ENCODE data around the gene ARHGEF3. TPM values are rescaled to one million over a fixed set of nuclear protein-coding genes. Genes with fewer than 3 reads are reported as not detected.
A peak's percentile ranks its signal among the peaks of the same experiment; 100 is the strongest.

Gene ARHGEF3
- total RNA-seq, 1 experiment from 2014 or later = 7.9 TPM

GRCh38 chr3:56748663-56749231 is 53.0 kb downstream of the ARHGEF3 start (continued):
- TF ChIP-seq STAT6 (CRISPR knock-in tag; conservative IDR thresholded peaks at IDR 0.05; ENCODE audit: low read depth) = no peak

GRCh38 chr3:56747150-56747549 is 54.6 kb downstream of the ARHGEF3 start:
- ATAC-seq (peak; percentile 55), DNase-seq (ENCODE audit: low spot score) (no peak)
- Mint-ChIP-seq H3K27ac (no peak overlapping the region), H3K36me3 (no peaks in the 10 kb centered on the region), H3K27me3 (ENCODE audit: low read depth) (no peaks in the 10 kb centered on the region), H3K4me3 (no peak overlapping the region), H3K9me3 (no peaks in the 10 kb centered on the region), H3K4me1 (no peaks in the 10 kb centered on the region)
- TF ChIP-seq CREB1 (CRISPR knock-in tag; IDR thresholded peaks at IDR 0.05) = no peak
- TF ChIP-seq FOXP4 (CRISPR knock-in tag; IDR thresholded peaks at IDR 0.05) = no peak
- CTCF ChIA-PET = interaction anchor here (0.8 kb wide), 1 partner anchor 52 kb away, joined by 3 read pairs; no protein-coding TSS in a partner anchor
- POLR2A ChIA-PET = no interaction called here

GRCh38 chr3:56744016-56744415 is 57.7 kb downstream of the ARHGEF3 start:
- CTCF ChIA-PET = interaction anchor here (0.7 kb wide), 1 partner anchor 210 kb away, joined by 4 read pairs; no protein-coding TSS in a partner anchor
- Mint-ChIP-seq H3K27ac (peak overlapping the region; percentile 36; the same call in 1 of the 2 replicates), H3K4me1 (no peaks in the 10 kb centered on the region), H3K9me3 (no peaks in the 10 kb centered on the region), H3K4me3 (no peak overlapping the region), H3K36me3 (no peaks in the 10 kb centered on the region), H3K27me3 (ENCODE audit: low read depth) (no peaks in the 10 kb centered on the region)
- POLR2A ChIA-PET = no interaction called here
- ATAC-seq (no peak), DNase-seq (ENCODE audit: low spot score) (no peak)
- no peak for TF ChIP-seq ELF4 (CRISPR knock-in tag; IDR thresholded peaks at IDR 0.05; ENCODE audit: low read depth)
- no peak for TF ChIP-seq MXD4 (CRISPR knock-in tag; IDR thresholded peaks at IDR 0.05; ENCODE audit: borderline replicate concordance)
- TF ChIP-seq ZNF121 (CRISPR knock-in tag; IDR thresholded peaks at IDR 0.05) = no peak
- no peak for TF ChIP-seq ATF3 (CRISPR knock-in tag; conservative IDR thresholded peaks at IDR 0.05)
- no peak for TF ChIP-seq JUN (CRISPR knock-in tag; IDR thresholded peaks at IDR 0.05)
- TF ChIP-seq TEAD1 (CRISPR knock-in tag; IDR thresholded peaks at IDR 0.05) = no peak
- TF ChIP-seq ZNF423 (CRISPR knock-in tag; IDR thresholded peaks at IDR 0.05) = no peak
- no peak for TF ChIP-seq E2F4 (CRISPR knock-in tag; IDR thresholded peaks at IDR 0.05; ENCODE audit: borderline replicate concordance, low read depth)

GRCh38 chr3:56742887-56743286 is 58.9 kb downstream of the ARHGEF3 start:
- ATAC-seq (no peak), DNase-seq (ENCODE audit: low spot score) (no peak)
- ChIA-PET POLR2A (no interaction called here), CTCF (interaction anchor here (1.1 kb wide), 1 partner anchor 57 kb away, joined by 5 read pairs; no protein-coding TSS in a partner anchor)
- Mint-ChIP-seq H3K27me3 (ENCODE audit: low read depth) (no peaks in the 10 kb centered on the region), H3K27ac (no peak overlapping the region), H3K4me1 (no peaks in the 10 kb centered on the region), H3K4me3 (no peak overlapping the region), H3K9me3 (no peaks in the 10 kb centered on the region), H3K36me3 (no peaks in the 10 kb centered on the region)
- TF ChIP-seq SMAD3 (CRISPR knock-in tag; IDR thresholded peaks at IDR 0.05; ENCODE audit: borderline replicate concordance) = no peak
- no peak for TF ChIP-seq MLX (CRISPR knock-in tag; IDR thresholded peaks at IDR 0.05)
- TF ChIP-seq ZBTB21 (CRISPR knock-in tag; IDR thresholded peaks at IDR 0.05; ENCODE audit: borderline replicate concordance) = no peak
- TF ChIP-seq PREB (CRISPR knock-in tag; IDR thresholded peaks at IDR 0.05; ENCODE audit: borderline replicate concordance) = no peak
- no peak for TF ChIP-seq MYBL2 (CRISPR knock-in tag; IDR thresholded peaks at IDR 0.05)
- TF ChIP-seq ZBTB43 (CRISPR knock-in tag; IDR thresholded peaks at IDR 0.05) = no peak
- no peak for TF ChIP-seq TEAD1 (CRISPR knock-in tag; IDR thresholded peaks at IDR 0.05)
- TF ChIP-seq ERG (CRISPR knock-in tag; IDR thresholded peaks at IDR 0.05) = no peak
- TF ChIP-seq ATF3 (CRISPR knock-in tag; conservative IDR thresholded peaks at IDR 0.05) = no peak

All from WTC11 (cell line).